ENCODE results near the gene NAV3. TPM values are rescaled to one million over a fixed set of nuclear protein-coding genes. Genes with fewer than 3 reads are reported as not detected.

NAV3 gene
- polyA plus RNA-seq, 1 donor from 2014 or later: 36.9 TPM

GRCh38 chr12:78236264-78236663 is 405.6 kb downstream of the NAV3 start:
- Histone ChIP-seq H3F3A (ENCODE audit: insufficient read depth, low read length, poor library complexity, severe bottlenecking) (no peaks in the 10 kb centered on the region), H3K9ac (ENCODE audit: low read length) (no peak overlapping the region), H3K27me3 (ENCODE audit: insufficient read depth, low read depth, low read length) (no peaks in the 10 kb centered on the region), H3K36me3 (ENCODE audit: insufficient read depth, low read length) (no peaks in the 10 kb centered on the region), H3K4me3 (ENCODE audit: low read length) (no peak overlapping the region), H3K9me3 (ENCODE audit: low read length) (no peaks in the 10 kb centered on the region), H3K27ac (ENCODE audit: low read length) (no peak overlapping the region), H4K20me1 (ENCODE audit: insufficient read depth) (no peaks in the 10 kb centered on the region), H3K79me2 (replicated peaks; ENCODE audit: insufficient read depth, low read length) (no peaks in the 10 kb centered on the region), H2AFZ (ENCODE audit: low read depth, low read length) (no peak overlapping the region), H3K4me2 (ENCODE audit: low read length) (no peak overlapping the region), H3K9me2 (ENCODE audit: insufficient read depth, low read length) (no peaks in the 10 kb centered on the region)
- TF ChIP-seq RAD21 (conservative IDR thresholded peaks at IDR 0.05) (no peak), CTCF (IDR thresholded peaks at IDR 0.05; ENCODE audit: poor library complexity, severe bottlenecking) (no peak), POLR2AphosphoS5 (IDR thresholded peaks at IDR 0.05) (no peak), EP300 (conservative IDR thresholded peaks at IDR 0.05; ENCODE audit: poor library complexity, severe bottlenecking) (no peak), TAF1 (IDR thresholded peaks at IDR 0.05; ENCODE audit: low read depth) (no peak), REST (IDR thresholded peaks at IDR 0.05; ENCODE audit: borderline replicate concordance) (no peak), EZH2 (IDR thresholded peaks at IDR 0.05; ENCODE audit: borderline replicate concordance, insufficient read depth, low read length, poor library complexity, severe bottlenecking) (no peak), MXI1 (conservative IDR thresholded peaks at IDR 0.05; ENCODE audit: poor library complexity, severe bottlenecking) (no peak), SMC3 (conservative IDR thresholded peaks at IDR 0.05; ENCODE audit: poor library complexity) (no peak)

- no peak overlapping the region for H3K4me2 ChIP-seq (ENCODE audit: low read length)
- H3K36me3 ChIP-seq (ENCODE audit: insufficient read depth, low read length): no peaks in the 10 kb centered on the region
- no peaks in the 10 kb centered on the region for H3F3A ChIP-seq (ENCODE audit: insufficient read depth, low read length, poor library complexity, severe bottlenecking)
- TF ChIP-seq TAF1 (IDR thresholded peaks at IDR 0.05; ENCODE audit: low read depth) (no peak), POLR2AphosphoS5 (IDR thresholded peaks at IDR 0.05) (no peak)
- no peaks in the 10 kb centered on the region for H3K79me2 ChIP-seq (replicated peaks; ENCODE audit: insufficient read depth, low read length)
- no peaks in the 10 kb centered on the region for H4K20me1 ChIP-seq (ENCODE audit: insufficient read depth)
- H3K9me2 ChIP-seq (ENCODE audit: insufficient read depth, low read length): no peaks in the 10 kb centered on the region
- H3K9ac ChIP-seq (ENCODE audit: low read length): no peak overlapping the region
- H3K27me3 ChIP-seq (ENCODE audit: insufficient read depth, low read depth, low read length): no peaks in the 10 kb centered on the region
- no peaks in the 10 kb centered on the region for H3K9me3 ChIP-seq (ENCODE audit: low read length)
- H3K4me3 ChIP-seq (ENCODE audit: low read length): no peak overlapping the region
- no peak overlapping the region for H3K27ac ChIP-seq (ENCODE audit: low read length)
- H2AFZ ChIP-seq (ENCODE audit: low read depth, low read length): no peak overlapping the region
Measured at GRCh38 chr12:78239544-78239943, 408.9 kb downstream of the NAV3 start.

- H3K36me3 ChIP-seq (ENCODE audit: insufficient read depth, low read length): no peaks in the 10 kb centered on the region
- H3K27me3 ChIP-seq (ENCODE audit: insufficient read depth, low read depth, low read length): no peaks in the 10 kb centered on the region
- TF ChIP-seq EZH2 (IDR thresholded peaks at IDR 0.05; ENCODE audit: borderline replicate concordance, insufficient read depth, low read length, poor library complexity, severe bottlenecking) (no peak), SMC3 (conservative IDR thresholded peaks at IDR 0.05; ENCODE audit: poor library complexity) (no peak), EP300 (conservative IDR thresholded peaks at IDR 0.05; ENCODE audit: poor library complexity, severe bottlenecking) (no peak), TAF1 (IDR thresholded peaks at IDR 0.05; ENCODE audit: low read depth) (no peak), RAD21 (conservative IDR thresholded peaks at IDR 0.05) (no peak), MXI1 (conservative IDR thresholded peaks at IDR 0.05; ENCODE audit: poor library complexity, severe bottlenecking) (no peak), POLR2AphosphoS5 (IDR thresholded peaks at IDR 0.05) (no peak), CTCF (IDR thresholded peaks at IDR 0.05; ENCODE audit: poor library complexity, severe bottlenecking) (no peak), REST (IDR thresholded peaks at IDR 0.05; ENCODE audit: borderline replicate concordance) (no peak)
- no peak overlapping the region for H3K27ac ChIP-seq (ENCODE audit: low read length)
- H3F3A ChIP-seq (ENCODE audit: insufficient read depth, low read length, poor library complexity, severe bottlenecking): no peaks in the 10 kb centered on the region
- H3K9ac ChIP-seq (ENCODE audit: low read length): no peak overlapping the region
- H4K20me1 ChIP-seq (ENCODE audit: insufficient read depth): no peaks in the 10 kb centered on the region
- no peaks in the 10 kb centered on the region for H3K9me3 ChIP-seq (ENCODE audit: low read length)
- H3K4me3 ChIP-seq (ENCODE audit: low read length): no peak overlapping the region
- H3K4me2 ChIP-seq (ENCODE audit: low read length): no peak overlapping the region
- no peaks in the 10 kb centered on the region for H3K79me2 ChIP-seq (replicated peaks; ENCODE audit: insufficient read depth, low read length)
- H3K9me2 ChIP-seq (ENCODE audit: insufficient read depth, low read length): no peaks in the 10 kb centered on the region
- H2AFZ ChIP-seq (ENCODE audit: low read depth, low read length): no peak overlapping the region
Measured at GRCh38 chr12:78240827-78241226, 410.1 kb downstream of the NAV3 start.

All from neural cell (in vitro differentiated cells).